CD4-positive, alpha-beta T cell treated with Interleukin-17A for 1 hour (primary cell): ENCODE measurements around the gene RASL10B.
"Not testable (repeated sequence)": the region's sequence is repeated elsewhere in the genome, so short reads cannot be mapped to it uniquely, and the experiment has no call there.

ENCODE experiments used
- DNase-seq: peaks from one replicate; pipeline ENCODE4 v3.0.0-alpha.2; 2020

The RASL10B gene

DNA sequence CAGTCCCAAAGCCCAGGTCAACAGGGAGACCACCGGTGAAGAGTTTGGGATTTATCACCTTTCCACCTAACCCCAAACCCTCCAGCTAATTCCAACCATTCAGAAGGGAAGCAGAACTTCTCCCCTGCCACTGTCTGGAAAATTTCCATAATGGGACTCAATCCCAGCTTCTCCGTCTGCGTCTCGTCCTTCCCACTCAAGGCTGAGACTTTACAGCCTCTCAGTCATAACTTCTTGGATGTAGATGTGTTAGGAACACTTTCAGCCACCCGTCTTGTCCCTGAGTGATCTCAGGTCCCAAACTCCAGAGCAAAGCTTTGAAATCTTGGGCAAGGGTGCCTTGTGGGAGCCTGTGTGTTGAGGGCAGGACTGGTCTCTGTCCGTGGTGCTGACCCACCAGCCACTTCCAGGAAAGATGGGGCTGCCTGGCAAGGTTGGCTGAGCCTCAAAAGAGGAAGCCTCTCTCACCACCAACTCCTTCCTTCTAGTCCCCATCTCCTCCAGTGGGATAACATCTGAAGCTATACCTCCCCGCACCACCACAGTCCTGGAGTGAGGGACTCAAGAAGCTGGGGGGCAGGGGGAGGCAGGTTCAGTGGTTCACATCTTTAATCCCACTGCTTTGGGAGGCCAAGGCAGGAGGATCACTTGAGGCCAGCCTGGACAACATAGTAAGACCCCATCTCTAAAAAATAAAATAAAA lies 12.3 kb downstream of the RASL10B start:
- DNase-seq = no peak

DNA sequence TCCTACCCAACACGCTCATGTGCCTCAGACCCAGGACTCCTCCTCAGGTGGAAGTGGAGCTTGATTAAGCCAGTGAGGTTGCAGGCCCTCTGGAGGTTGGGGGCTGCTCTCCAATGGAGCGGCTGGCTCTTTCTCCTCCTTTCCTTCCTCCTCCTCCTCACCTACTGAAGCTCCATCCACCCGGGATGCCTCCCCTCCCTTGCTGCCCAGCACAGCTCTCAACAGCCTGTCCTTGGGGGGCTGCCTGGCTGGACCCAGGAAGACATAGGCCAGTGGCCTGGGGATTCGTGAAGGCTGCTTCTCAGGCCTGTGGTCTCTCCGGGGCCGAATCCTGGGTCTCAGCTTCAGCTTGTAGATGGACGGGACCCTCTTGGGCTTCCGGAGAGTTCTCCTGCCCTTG lies 13.4 kb downstream of the RASL10B start:
- no peak for DNase-seq

DNA sequence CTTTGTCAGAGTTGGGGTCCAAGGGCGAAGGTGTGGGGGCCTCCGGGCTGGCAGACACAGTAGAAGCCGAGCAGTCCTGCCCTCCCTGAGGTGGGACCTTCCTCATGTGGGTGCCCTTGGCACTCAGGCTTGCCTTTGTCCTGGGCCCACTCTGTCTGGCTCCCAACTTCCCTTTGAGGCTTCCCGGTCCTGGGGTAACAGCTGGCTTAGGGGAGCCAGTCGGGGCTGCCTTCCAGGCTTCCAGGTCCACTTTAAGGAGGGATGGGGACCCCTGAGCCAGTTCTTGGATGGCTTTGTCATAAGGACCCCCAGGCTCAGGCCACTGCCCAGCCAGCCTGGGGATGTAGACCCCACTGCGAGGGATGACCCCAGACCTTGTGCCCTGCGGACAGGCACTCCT lies 13.8 kb downstream of the RASL10B start:
- DNase-seq = no peak

DNA sequence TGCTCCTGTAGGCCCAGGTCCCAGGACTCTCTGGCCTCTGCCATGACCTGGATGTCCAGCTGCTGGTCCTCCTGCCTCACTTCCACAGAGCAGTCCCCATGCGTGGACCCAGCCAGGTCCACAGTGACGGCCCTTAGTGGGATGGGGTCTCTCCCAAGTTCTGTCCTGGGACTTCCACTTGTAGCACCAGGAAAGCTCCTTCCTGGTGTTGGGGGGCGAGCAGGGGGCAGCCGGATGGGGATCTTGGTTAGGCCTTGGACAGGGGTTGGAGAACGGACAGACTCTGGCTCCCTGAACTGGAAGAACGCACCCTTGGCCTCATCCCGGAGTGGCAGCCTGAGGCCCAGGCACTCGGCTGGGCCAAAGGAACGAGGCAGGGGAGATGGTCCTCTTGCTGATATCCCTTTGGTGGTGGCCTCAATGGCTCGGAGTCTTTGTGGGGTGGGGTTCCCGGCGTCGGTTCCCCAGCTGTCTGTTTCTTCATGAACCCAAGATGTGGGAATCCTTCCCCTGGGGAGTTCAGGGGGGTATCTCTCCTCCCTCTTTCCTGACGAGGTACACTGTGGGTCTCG lies 14.4 kb downstream of the RASL10B start:
- no peak for DNase-seq

DNA sequence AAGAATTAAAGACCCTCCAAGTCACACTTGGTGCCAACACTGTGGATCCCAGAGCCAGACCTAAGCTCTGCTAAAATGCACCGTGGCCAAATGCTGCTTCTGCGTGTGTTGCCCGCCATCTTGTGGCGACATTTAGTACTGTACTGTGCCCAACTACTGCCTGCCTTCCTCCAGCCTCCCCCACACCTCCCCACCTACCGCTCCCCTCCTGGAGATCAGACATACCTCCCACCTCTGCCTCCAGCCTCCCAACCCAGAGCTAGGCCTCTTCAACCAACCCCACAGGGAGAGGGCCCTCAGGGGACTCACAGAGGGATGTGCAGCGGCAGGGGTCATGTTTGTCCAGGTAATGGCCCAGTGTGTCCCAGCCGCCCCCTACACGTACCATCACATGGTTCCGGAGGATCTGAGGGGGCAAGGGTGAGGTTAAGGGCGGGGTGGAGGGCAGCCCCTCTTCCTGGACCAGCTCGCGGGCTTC lies 16.1 kb downstream of the RASL10B start:
- DNase-seq = peak; percentile 83

DNA sequence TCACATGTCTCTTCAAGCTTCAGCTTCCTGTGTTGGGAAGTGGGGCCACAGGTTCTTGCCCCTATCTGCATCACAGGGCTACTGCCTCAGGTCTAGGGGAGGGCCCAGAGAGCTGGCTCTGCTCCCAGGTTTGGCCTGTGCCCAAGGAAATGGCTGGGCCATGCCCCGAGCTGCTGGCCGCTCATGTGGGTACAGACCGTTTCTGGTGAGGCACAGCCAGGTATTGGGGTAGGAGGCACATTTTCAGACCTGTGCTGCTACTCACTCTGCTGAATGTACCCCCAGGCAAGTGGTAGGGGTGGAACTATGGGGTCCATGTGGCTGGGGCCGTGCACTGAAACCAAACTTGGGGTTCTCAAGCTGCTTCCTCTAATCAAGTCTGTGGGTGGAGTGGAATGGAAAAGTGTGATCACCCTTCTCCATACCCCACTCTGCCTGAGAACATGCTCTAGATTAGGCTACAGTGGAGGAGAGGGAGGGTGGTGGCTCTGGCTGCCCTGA lies 17.0 kb downstream of the RASL10B start:
- DNase-seq = no peak

DNA sequence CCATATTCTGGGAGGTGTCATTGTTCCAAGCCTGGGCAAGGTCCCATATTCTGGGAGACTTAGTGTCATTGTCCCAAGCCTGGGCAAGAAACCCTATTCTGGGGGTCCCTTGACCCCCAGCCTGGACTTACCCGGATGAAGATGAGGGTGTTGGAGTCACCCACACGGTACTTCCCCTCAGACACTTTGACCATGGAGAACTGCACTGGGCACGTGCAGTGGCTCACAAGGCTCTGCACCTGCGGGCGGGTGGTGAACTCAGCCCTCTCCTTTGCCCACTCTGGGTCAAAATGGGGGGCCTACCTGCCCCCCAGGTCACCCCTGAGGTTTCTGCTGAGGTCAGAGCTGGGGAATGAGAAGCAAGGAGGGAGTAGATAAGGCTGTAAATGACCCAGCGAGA lies 17.5 kb downstream of the RASL10B start:
- DNase-seq = no peak

DNA sequence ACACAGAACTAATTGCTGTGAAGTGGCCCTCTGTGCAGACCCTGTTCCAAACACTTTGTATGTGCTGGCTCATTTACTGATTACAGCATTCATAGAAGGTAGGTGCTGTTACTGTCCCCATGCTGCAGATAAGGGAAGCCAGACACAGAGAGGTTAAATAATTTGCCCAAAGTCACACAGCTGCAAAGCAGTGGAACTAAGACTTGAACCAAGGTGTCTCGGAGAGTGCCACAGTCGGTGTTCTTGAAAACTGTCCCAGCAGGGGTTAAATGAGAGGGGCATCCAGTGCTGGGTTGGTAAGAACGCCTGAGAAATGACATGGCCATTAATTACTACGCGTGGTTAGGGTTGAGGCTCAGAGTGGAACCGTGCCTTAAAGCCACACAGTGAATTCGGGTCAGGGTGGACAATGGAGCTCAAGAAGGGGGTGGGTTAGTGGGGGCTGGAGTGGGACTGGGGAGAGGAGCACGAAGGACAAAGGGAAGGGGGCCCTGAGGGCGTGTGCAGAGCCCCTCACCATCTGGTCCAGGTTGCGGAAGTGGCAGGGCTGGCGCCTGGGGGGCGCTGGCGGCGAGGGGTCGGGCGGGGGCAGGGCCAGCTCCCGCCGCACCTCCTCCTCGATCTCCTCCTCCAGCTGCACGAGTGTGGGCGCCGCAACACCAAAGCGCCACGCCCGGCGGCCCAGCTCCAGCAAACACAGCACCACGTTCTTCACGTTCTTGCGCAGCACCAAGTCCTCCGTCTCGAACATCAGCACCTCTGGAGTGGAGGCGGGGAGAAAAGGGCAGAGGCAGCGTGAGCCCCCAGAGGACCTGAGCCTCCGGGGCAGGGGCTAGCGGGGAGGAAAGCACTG lies 18.3 kb downstream of the RASL10B start:
- DNase-seq = no peak

DNA sequence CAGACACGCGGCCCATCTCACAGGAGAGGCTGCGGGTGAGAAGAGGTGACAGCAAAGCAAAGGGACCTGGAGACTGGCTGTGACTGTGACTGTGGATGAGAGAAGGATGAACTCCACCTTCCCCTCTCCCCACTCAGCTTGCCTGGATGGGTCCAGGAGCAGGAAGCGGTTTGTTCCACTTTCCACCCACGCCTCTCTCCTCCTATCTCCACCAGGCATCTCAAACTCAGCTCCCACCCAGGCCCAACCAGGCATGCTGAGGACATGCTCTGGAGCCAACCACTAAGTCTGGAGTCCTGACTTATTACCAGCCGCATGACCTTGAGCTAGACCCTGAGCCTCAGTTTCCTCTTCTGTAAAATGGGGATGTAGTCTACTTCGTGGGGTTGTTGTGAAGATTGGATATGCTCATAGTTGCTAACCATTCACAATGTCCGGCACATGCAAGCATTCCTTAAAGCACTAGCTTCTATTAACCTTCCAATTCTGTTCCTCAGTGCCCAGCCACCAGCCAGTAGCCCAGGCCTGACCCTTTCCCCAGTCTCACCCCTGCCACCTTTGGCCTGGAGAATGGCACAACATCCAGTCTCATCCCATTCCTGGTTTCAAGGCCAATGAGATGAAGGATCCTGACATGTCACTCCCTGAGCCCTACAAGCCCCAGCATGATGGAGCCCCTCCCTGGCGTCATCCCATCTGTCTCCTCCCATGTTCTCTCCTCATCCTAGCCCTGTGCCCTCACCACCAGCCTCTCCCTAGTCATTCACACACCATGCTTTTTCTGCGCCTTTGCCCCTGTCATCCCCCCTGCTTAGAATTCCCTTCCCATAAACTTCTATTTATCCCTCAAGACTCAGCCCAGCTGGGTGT lies 19.3 kb downstream of the RASL10B start:
- no peak for DNase-seq

DNA sequence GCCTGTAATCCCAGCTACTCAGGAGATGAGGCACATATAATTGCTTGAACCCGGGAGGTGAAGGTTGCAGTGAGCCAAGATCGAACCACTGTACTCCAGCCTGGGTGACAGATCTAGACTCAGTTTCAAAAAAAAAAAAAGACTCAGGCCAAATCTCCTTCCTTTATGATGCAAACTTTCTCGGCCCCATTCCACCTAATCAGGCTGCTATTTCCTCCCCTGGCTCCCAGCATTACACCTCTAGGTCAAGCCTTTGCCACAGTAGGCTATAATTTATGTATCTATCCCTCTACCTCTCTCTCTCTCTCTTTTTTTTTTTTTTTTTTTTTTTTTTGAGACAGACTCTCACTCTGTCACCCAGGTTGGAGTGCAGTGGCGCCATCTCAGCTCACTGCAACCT lies 20.1 kb downstream of the RASL10B start:
- DNase-seq = not testable (repeated sequence)

DNA sequence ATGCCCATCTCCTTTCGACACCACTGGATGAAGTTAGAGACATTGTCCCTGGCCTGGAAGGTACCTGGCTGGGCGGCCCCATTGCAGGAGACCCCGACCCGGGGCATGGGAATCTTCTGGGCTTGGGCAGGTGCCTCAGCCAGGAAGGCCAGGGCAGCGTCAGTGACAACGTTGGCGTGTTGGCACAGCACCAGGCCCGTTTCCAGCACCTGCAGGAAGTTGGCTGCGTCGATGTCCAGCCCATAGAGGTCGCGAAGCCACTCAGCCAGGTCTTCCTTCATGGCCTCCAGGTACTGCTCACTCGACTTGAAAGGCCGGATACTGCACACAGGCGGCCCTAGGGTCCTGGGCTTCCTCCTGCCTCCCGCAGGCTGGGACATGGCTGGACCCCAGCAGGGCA lies 21.0 kb downstream of the RASL10B start:
- no peak for DNase-seq

DNA sequence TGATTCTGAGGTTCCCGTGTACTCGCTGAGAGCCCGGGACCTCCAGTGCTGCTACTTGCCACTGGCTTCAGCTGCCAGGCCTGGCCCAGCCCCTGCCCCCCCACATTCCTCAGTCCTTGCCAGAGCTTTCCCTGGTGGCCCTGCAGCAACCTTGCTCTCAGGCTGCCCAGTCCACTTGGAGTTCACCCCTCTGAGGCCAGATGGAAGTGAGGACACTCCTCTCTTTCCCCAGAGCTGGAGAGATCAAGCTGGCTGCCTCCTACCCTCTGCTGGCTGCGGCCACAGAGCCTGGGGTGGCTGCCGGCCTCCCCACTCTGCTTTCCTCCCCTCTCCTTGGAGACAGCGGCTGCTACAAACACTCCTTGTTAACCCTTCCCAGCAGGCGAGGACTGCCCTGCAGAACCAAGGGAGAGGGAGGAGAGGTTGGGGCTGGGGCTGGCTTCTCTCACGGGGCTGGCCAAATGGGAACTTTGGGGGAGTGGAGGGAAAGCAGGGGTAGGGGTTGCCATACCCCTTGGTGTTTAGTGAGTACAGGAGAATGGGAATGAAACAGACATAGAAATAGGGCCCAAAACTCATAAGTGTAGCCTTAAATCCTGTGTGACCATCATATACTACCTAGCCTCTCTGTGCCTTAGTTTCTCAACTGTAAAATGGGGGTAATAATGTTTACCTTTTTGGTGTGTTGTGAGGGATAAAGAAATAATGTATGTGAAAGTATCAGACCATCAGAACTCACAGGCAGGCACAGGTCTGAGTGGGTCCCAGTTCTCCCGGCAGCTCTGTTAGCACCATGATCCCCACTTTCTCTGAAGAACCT lies 21.7 kb downstream of the RASL10B start, which contains the start of gene GAS2L2:
Gene GAS2L2, minus strand, starts transcription at position 295 of the 820 bp plus-strand sequence. CDS start 389 bp downstream, outside the sequence.
- DNase-seq = no peak

DNA sequence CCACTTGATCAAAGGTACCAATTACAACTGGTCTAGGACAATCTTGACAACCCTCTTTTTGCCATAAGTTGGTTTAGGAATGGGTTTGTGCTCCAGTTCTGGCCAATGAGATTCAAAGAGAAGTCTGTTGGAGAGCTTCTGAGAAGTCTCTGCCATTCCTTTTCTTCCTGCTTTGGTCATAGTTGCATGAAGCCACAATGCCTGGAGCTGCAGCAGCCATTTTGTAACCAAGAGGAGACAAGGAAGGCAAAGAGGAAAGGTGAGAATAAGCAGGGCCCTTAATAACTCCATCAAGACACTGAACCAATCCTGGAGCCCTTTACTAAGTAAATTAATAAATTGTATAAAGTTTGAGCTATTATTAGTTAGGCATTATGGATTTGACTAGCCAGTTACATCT lies 25.8 kb downstream of the RASL10B start:
- DNase-seq = no peak

DNA sequence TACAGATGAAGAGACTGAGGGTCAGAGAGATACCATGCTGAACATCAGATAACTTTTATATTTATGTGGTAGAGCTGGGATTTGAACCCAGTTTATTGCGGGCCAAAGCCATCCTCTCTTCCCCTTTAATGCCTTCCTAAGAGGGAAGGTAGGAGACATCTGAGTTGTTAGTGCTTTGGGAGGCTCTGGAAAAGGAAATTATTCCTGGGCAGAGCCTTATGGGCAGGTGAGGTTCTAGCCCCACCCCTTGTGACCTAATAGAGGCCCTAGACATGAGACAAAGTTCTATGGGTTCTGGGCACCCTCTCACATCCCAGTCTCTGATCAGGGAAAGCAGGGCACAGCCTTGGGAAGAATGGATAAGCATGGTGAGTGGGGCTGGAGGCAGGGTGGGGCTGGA lies 29.1 kb downstream of the RASL10B start, which contains the start of gene C17orf50:
Gene C17orf50, plus strand, starts transcription at position 301 of the 400 bp plus-strand sequence. Its CDS starts 55 bp downstream, at position 356.
- no peak for DNase-seq

DNA sequence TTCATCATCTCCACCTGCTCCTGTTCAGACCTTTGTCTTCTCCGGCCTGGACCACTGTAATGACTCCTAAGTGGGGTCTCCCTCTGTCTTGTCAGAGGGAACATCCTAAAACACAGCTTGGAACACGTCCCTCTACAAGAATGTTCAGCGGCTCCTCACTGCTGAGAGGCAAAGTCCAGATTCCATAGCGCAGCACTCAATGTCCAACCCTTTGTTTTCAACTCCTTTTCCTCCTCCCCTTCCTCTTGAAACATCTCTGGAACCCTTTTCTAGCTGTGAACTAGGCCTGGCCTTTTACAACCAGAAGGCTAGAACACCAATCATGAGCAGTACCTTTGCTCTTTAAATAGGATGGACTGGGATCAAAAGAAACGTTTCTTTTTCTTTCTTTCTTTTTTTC lies 30.2 kb downstream of the RASL10B start:
- no peak for DNase-seq

DNA sequence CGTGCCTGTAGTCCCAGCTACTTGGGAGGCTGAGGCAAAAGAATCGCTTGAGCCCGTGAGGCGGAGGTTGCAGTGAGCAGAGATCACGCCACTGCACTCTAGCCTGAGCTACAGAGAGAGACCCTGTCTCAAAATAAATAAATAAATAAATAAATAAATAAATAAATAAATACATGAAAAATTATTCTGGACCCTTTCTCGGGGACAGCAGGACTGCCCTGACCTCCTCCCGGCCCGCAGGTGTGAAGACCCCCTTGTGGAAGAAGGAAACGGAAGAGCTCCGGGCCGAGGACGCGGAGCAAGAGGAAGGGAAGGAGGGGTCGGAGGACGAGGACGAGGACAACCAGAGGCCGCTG lies 32.3 kb downstream of the RASL10B start:
- DNase-seq = no peak

DNA sequence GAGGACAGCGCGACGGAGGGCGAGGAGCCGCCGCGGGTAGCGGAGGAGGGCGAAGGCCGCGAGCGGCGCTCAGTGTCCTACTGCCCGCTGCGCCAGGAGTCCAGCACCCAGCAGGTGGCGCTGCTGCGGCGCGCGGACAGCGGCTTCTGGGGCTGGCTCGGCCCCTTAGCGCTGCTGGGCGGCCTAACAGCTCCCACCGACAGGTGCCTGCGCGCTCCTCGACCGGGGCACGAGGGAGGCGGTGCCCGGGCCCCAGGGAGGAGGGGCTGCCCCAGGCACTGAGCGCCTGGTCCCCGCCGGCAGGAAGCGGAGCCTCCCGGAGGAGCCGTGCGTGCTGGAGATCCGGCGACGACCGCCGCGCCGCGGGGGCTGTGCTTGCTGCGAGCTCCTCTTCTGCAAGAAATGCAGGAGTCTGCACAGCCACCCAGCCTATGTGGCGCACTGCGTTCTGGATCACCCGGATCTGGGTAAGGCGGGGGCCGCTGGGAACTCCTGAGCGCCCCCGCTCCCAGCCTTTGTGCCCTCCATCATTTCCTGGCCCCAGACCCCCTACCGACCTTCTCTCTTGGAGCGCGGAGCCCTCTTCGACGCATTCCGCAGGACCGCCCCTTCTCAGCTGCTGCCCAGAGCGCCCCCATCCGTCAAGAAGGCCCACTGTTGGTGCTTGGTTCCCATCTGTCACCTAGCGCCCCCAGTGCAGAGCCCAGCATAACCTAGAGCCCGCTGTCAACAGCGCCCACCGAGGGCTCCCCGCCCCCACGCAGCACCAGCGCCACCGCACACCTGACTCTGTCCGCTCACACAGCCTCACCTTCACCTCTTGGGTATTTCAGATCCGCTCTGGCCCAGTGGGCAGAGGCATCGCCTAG lies 32.9 kb downstream of the RASL10B start:
- peak; percentile 89 for DNase-seq

DNA sequence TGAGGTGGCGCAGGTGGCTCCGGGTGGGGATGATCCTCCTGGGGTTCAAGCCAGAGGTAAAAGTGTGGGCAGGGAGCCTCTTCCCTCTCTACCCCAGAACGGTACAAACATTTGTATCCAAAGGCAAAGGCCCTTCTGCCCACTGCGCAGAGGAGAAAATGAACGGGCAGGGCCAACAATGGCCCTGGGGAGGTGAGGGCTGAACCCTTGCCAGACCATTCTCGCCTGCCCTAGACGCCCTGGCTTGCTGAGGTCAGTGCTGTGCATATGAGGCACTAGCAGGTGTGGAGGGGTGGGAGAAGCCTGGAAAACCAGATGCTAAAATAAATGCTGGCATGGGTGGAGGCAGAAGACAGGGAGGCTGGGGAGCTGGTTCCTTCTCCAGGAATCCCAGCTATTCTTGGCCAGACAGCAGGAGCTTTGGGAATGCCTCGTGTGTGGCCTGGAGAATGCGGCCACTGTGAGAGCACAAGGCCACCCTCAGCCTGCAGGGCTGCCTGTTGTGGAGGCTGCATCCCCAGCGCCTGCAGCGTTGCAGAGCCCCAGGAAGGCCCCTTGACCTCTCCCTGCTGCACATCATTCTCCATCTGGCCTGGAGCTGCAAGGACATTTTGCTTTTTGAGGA lies 33.8 kb downstream of the RASL10B start:
- no peak for DNase-seq

DNA sequence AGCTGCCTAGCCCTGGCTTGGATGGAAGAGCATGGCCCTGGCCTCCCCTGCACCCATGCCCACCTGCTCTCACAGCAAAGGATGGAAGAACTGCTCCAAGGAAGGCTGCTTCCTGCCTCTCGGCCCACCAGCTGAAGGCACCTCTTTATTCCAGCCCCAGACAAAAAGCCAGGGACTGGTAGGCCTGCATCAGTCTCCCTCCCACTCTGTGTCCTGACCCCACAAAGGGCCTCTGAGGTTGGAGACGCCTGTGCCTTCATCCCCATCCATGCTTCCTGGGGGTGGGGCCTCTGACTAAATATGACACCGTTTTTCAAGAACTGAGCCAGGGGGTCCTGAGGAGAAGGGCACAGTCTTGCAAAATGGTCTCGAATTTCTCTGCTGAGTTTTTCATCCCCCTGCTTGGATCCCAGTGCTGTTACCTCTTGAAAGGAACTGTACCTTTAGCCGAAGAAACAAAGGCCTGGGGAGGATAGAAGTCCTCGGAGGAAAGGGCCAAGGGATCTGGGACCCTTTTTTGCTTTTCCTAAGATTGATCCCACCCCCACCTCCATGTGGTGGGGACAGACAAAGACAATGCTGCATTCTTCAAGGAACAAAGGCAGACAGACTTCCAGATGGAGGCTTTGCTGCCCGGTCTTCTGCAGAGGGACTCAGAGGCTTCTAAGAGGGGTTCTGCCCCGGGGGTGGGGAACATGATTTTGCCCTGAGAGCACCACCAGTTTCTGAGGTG lies 34.5 kb downstream of the RASL10B start:
- DNase-seq = no peak
